ENCODE results near the gene DNASE1L3.
"Not testable (repeated sequence)": the region's sequence is repeated elsewhere in the genome, so short reads cannot be mapped to it uniquely, and the experiment has no call there.

DNASE1L3 gene

GRCh38 chr3:58202917-58203360 is 7.8 kb downstream of the DNASE1L3 start:
- no peak overlapping the region for H3K27ac ChIP-seq
- no peak for DNase-seq (ENCODE audit: low read depth, low spot score)

GRCh38 chr3:58201451-58201850 is 9.3 kb downstream of the DNASE1L3 start:
- DNase-seq (ENCODE audit: low read depth, low spot score); H3K27ac ChIP-seq: not testable (repeated sequence)

GRCh38 chr3:58200846-58201355 is 9.9 kb downstream of the DNASE1L3 start:
- no peak for DNase-seq (ENCODE audit: low read depth, low spot score)
- no peak overlapping the region for H3K27ac ChIP-seq

GRCh38 chr3:58200121-58200709 is 10.6 kb downstream of the DNASE1L3 start:
- H3K27ac ChIP-seq, result no peak overlapping the region
- no peak for DNase-seq (ENCODE audit: low read depth, low spot score)

GRCh38 chr3:58198804-58199203 is 12.0 kb downstream of the DNASE1L3 start:
- H3K27ac ChIP-seq, result peak overlapping the region; percentile 7

GRCh38 chr3:58198362-58198761 is 12.4 kb downstream of the DNASE1L3 start:
- no peak for DNase-seq (ENCODE audit: low read depth, low spot score)
- H3K27ac ChIP-seq, result peak overlapping the region; percentile 7

More at GRCh38 chr3:58198804-58199203, 12.0 kb downstream of the DNASE1L3 start:
- no peak for DNase-seq (ENCODE audit: low read depth, low spot score)

- DNase-seq (ENCODE audit: low read depth, low spot score), result no peak
- H3K27ac ChIP-seq, result no peak overlapping the region
Observed at GRCh38 chr3:58197588-58197987, 13.2 kb downstream of the DNASE1L3 start.

- DNase-seq (ENCODE audit: low read depth, low spot score), result no peak
- H3K27ac ChIP-seq, result no peak overlapping the region
Observed at GRCh38 chr3:58193682-58194407, 16.9 kb downstream of the DNASE1L3 start.

- H3K27ac ChIP-seq, result no peak overlapping the region
- DNase-seq (ENCODE audit: low read depth, low spot score), result no peak
Observed at GRCh38 chr3:58192069-58192468, 18.7 kb downstream of the DNASE1L3 start.

- H3K27ac ChIP-seq, result no peak overlapping the region
- no peak for DNase-seq (ENCODE audit: low read depth, low spot score)
Observed at GRCh38 chr3:58191361-58191991, 19.3 kb downstream of the DNASE1L3 start.

GRCh38 chr3:58190882-58191281 is 19.9 kb downstream of the DNASE1L3 start:
- no peak overlapping the region for H3K27ac ChIP-seq
- no peak for DNase-seq (ENCODE audit: low read depth, low spot score)

- DNase-seq (ENCODE audit: low read depth, low spot score), result no peak
- no peak overlapping the region for H3K27ac ChIP-seq
Observed at GRCh38 chr3:58190291-58190690, 20.5 kb downstream of the DNASE1L3 start.

GRCh38 chr3:58189691-58190090 is 21.1 kb downstream of the DNASE1L3 start:
- H3K27ac ChIP-seq, result no peak overlapping the region
- no peak for DNase-seq (ENCODE audit: low read depth, low spot score)

- DNase-seq (ENCODE audit: low read depth, low spot score), result no peak
- H3K27ac ChIP-seq, result no peak overlapping the region
Observed at GRCh38 chr3:58188921-58189451, 21.8 kb downstream of the DNASE1L3 start.

GRCh38 chr3:58188173-58188564 is 22.6 kb downstream of the DNASE1L3 start:
- peak overlapping the region; percentile 45 for H3K27ac ChIP-seq
- DNase-seq (ENCODE audit: low read depth, low spot score), result peak; percentile 62

- no peak for DNase-seq (ENCODE audit: low read depth, low spot score)
- H3K27ac ChIP-seq, result no peak overlapping the region
Observed at GRCh38 chr3:58184982-58185360, 25.8 kb downstream of the DNASE1L3 start.

- no peak for DNase-seq (ENCODE audit: low read depth, low spot score)
- H3K27ac ChIP-seq, result no peak overlapping the region
Observed at GRCh38 chr3:58184309-58184981, 26.3 kb downstream of the DNASE1L3 start.

- no peak for DNase-seq (ENCODE audit: low read depth, low spot score)
- no peak overlapping the region for H3K27ac ChIP-seq
Observed at GRCh38 chr3:58183891-58184290, 26.9 kb downstream of the DNASE1L3 start.

GRCh38 chr3:58183221-58183620 is 27.6 kb downstream of the DNASE1L3 start:
- DNase-seq (ENCODE audit: low read depth, low spot score), result no peak
- H3K27ac ChIP-seq, result no peak overlapping the region

GRCh38 chr3:58180940-58181587 is 29.7 kb downstream of the DNASE1L3 start:
- H3K27ac ChIP-seq, result peak overlapping the region; percentile 17
- peak; percentile 40 for DNase-seq (ENCODE audit: low read depth, low spot score)

Measured in epithelial cell of prostate (primary cell).